HG02610 (cell line): Measurements from ENCODE around the gene GSE1.

Source experiments
- ATAC-seq: cut with Tn5 transposase; IDR thresholded peaks from one replicate; pipeline ENCODE4 v1.9.1; 2021; ENCODE audit warnings: mild to moderate bottlenecking, moderate library complexity; ENCODE audit not compliant: unreplicated experiment

The GSE1 gene

GRCh38 chr16:85718682-85719081 lies 105.6 kb downstream of the GSE1 start:
- ATAC-seq, result no peak

GRCh38 chr16:85719605-85720301 lies 106.6 kb downstream of the GSE1 start:
- no peak for ATAC-seq

GRCh38 chr16:85720302-85720637 lies 107.1 kb downstream of the GSE1 start:
- ATAC-seq, result no peak

GRCh38 chr16:85722128-85722893 lies 109.2 kb downstream of the GSE1 start:
- ATAC-seq, result no peak

- no peak for ATAC-seq
Measured at GRCh38 chr16:85724126-85724879, 111.2 kb downstream of the GSE1 start.

GRCh38 chr16:85724936-85725335 lies 111.8 kb downstream of the GSE1 start:
- no peak for ATAC-seq
